ENCODE measurements around the gene SNX3. TPM values are rescaled to one million over a fixed set of nuclear protein-coding genes. Genes with fewer than 3 reads are reported as not detected.

The SNX3 gene
- total RNA-seq, 1 experiment from 2014 or later = 102 TPM

GRCh38 chr6:108238322-108238721, 22.5 kb downstream of the SNX3 start:
- H3F3A ChIP-seq (ENCODE audit: insufficient read depth, low read depth) = no peaks in the 10 kb centered on the region
- no peak overlapping the region for H2AFZ ChIP-seq
- 0 out of 2 replicates have a peak, but pooled peaks cover 3% of the 10 kb centered on the region for H4K20me1 ChIP-seq (ENCODE audit: insufficient read depth)
- ChIA-PET CTCF (no interaction called here), POLR2A (ENCODE audit: unreplicated experiment) (no interaction called here)
- no peak overlapping the region for H3K4me3 ChIP-seq
- H3K36me3 ChIP-seq (ENCODE audit: low read depth) = no peaks in the 10 kb centered on the region
- no peak overlapping the region for H3K27ac ChIP-seq
- no peaks in the 10 kb centered on the region for H3K9me2 ChIP-seq (ENCODE audit: insufficient read depth)
- no TSS peak for BruUV-seq (replicated peaks)
- H3K79me2 ChIP-seq (ENCODE audit: low read depth) = peaks cover 12% of the 10 kb centered on the region; the same call in 1 of the 2 replicates
- no peak for DNase-seq
- H3K4me2 ChIP-seq = no peak overlapping the region
- H3K4me1 ChIP-seq (replicated peaks; ENCODE audit: insufficient read depth) = no peaks in the 10 kb centered on the region
- peaks cover 9% of the 10 kb centered on the region; the same call in 1 of the 2 replicates for H3K9me3 ChIP-seq (ENCODE audit: insufficient read depth, low read depth)
- no peaks in the 10 kb centered on the region for H3K27me3 ChIP-seq (ENCODE audit: insufficient read depth, low read depth)
- TF ChIP-seq EZH2 (IDR thresholded peaks at IDR 0.05; ENCODE audit: low read depth) = no peak
- TF ChIP-seq CTCF (conservative IDR thresholded peaks at IDR 0.05) = no peak
- intact Hi-C loops (cut with micrococcal nuclease; ENCODE audit: unreplicated experiment) = no loop called here

GRCh38 chr6:108236791-108237190, 24.0 kb downstream of the SNX3 start:
- no peaks in the 10 kb centered on the region for H3K9me2 ChIP-seq (ENCODE audit: insufficient read depth)

GRCh38 chr6:108235127-108235526, 25.7 kb downstream of the SNX3 start:
- BruUV-seq (replicated peaks) = no TSS peak
- H3K4me1 ChIP-seq (replicated peaks; ENCODE audit: insufficient read depth) = no peaks in the 10 kb centered on the region
- H3F3A ChIP-seq (ENCODE audit: insufficient read depth, low read depth) = no peaks in the 10 kb centered on the region
- H3K27ac ChIP-seq = no peak overlapping the region
- CTCF ChIA-PET = no interaction called here
- no peaks in the 10 kb centered on the region for H3K9me2 ChIP-seq (ENCODE audit: insufficient read depth)
- H4K20me1 ChIP-seq (ENCODE audit: insufficient read depth) = peaks cover 7% of the 10 kb centered on the region; the same call in 1 of the 2 replicates
- no peak for DNase-seq
- no peaks in the 10 kb centered on the region for H3K9me3 ChIP-seq (ENCODE audit: insufficient read depth, low read depth)
- intact Hi-C loops (cut with micrococcal nuclease; ENCODE audit: unreplicated experiment) = no loop called here
- H3K79me2 ChIP-seq (ENCODE audit: low read depth) = peaks cover 6% of the 10 kb centered on the region; the same call in 1 of the 2 replicates
- no peaks in the 10 kb centered on the region for H3K27me3 ChIP-seq (ENCODE audit: insufficient read depth, low read depth)
- H3K4me3 ChIP-seq = no peak overlapping the region
- no peak overlapping the region for H2AFZ ChIP-seq
- H3K36me3 ChIP-seq (ENCODE audit: low read depth) = no peaks in the 10 kb centered on the region
- no peak overlapping the region for H3K4me2 ChIP-seq
- POLR2A ChIA-PET (ENCODE audit: unreplicated experiment) = interaction anchor here (0.6 kb wide), 1 partner anchor 178 kb away, joined by 4 read pairs; no protein-coding TSS in a partner anchor
- TF ChIP-seq CTCF (conservative IDR thresholded peaks at IDR 0.05) (no peak), EZH2 (IDR thresholded peaks at IDR 0.05; ENCODE audit: low read depth) (no peak)

More at GRCh38 chr6:108236791-108237190, 24.0 kb downstream of the SNX3 start:
- Histone ChIP-seq H3K79me2 (ENCODE audit: low read depth) (peaks cover 12% of the 10 kb centered on the region; the same call in 1 of the 2 replicates), H3K27me3 (ENCODE audit: insufficient read depth, low read depth) (no peaks in the 10 kb centered on the region), H3K4me2 (no peak overlapping the region), H3K9me3 (ENCODE audit: insufficient read depth, low read depth) (0 out of 2 replicates have a peak, but pooled peaks cover 4% of the 10 kb centered on the region), H3K4me3 (no peak overlapping the region), H3F3A (ENCODE audit: insufficient read depth, low read depth) (no peaks in the 10 kb centered on the region), H4K20me1 (ENCODE audit: insufficient read depth) (peaks cover 7% of the 10 kb centered on the region; the same call in 1 of the 2 replicates), H3K4me1 (replicated peaks; ENCODE audit: insufficient read depth) (no peaks in the 10 kb centered on the region), H2AFZ (no peak overlapping the region), H3K36me3 (ENCODE audit: low read depth) (no peaks in the 10 kb centered on the region), H3K27ac (no peak overlapping the region)
- no peak for TF ChIP-seq CTCF (conservative IDR thresholded peaks at IDR 0.05)
- POLR2A ChIA-PET (ENCODE audit: unreplicated experiment) = interaction anchor here (0.6 kb wide), 2 partner anchors 471 to 776 kb away, joined by 3 to 5 read pairs; no protein-coding TSS in a partner anchor
- no TSS peak for BruUV-seq (replicated peaks)
- intact Hi-C loops (cut with micrococcal nuclease; ENCODE audit: unreplicated experiment) = no loop called here
- no peak for DNase-seq
- CTCF ChIA-PET = no interaction called here
